SH-SY5Y (cell line): ENCODE results near the gene VPS4A.

Experiments
- GATA2 ChIP-seq: IDR thresholded peaks from 2 replicates; pipeline ENCODE4 v1.6.1; 2011; ENCODE audit warnings: mild to moderate bottlenecking, low read depth, low read length
- GATA3 ChIP-seq: IDR thresholded peaks from 2 replicates; pipeline ENCODE4 v1.6.1; 2011; ENCODE audit warnings: low read depth, mild to moderate bottlenecking, low read length, moderate library complexity

DNA sequence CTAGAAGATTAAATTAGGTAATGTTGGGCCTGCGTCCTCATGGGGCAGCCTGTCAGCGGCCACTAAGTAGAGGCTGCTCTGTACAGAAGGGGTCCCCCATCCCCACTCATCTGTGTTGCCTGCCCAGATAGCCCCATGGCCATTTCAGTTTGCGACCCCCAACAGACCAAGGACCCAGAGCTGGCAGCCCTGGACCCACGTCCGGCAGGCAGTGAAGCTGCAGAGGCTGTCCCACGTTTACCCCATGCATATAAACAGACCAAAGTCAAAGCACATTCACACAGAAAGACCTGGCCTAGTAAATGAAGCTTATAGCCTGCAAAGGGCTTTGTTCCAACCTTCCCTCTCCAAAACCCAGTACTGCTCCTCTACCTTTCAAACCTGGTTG, 14.6 kb downstream of the VPS4A start:
- no peak for TF ChIP-seq GATA2
- TF ChIP-seq GATA3, result no peak
